Endodermal cell (in vitro differentiated cells): ENCODE measurements around the gene C1QTNF8. TPM values are rescaled to one million over a fixed set of nuclear protein-coding genes. Genes with fewer than 3 reads are reported as not detected.

ENCODE experiments used
- DNase-seq: peaks from one replicate; pipeline ENCODE4 v3.0.0-alpha.2; 2017
- H3K27ac ChIP-seq: 2 replicates; pipeline ENCODE4 v1.5.1; 2013; ENCODE audit warnings: mild to moderate bottlenecking, low read depth, low read length, moderate library complexity
- H3K27me3 ChIP-seq: 2 replicates; pipeline ENCODE4 v1.6.1; 2013; ENCODE audit warnings: mild to moderate bottlenecking, low read length, moderate library complexity; ENCODE audit not compliant: insufficient read depth, control insufficient read depth, poor library complexity, severe bottlenecking
- H3K36me3 ChIP-seq: 2 replicates; pipeline ENCODE4 v1.7.0; 2013; ENCODE audit warnings: mild to moderate bottlenecking, low read length, moderate library complexity; ENCODE audit not compliant: control insufficient read depth, insufficient read depth
- H3K4me1 ChIP-seq: one replicate; pipeline ENCODE4 v1.7.0; 2013; ENCODE audit warnings: low read length; ENCODE audit not compliant: control insufficient read depth, insufficient read depth
- H3K4me3 ChIP-seq: 2 replicates; pipeline ENCODE4 v1.5.1; 2013; ENCODE audit warnings: mild to moderate bottlenecking, low read length, moderate library complexity
- H3K9ac ChIP-seq: 2 replicates; pipeline ENCODE4 v1.6.1; 2013; ENCODE audit warnings: mild to moderate bottlenecking, low read length, moderate library complexity; ENCODE audit not compliant: poor library complexity, severe bottlenecking; ENCODE audit errors: extremely low read depth
- H3K9me3 ChIP-seq: 2 replicates; pipeline ENCODE4 v1.6.1; 2013; ENCODE audit warnings: mild to moderate bottlenecking, low read length, moderate library complexity; ENCODE audit not compliant: control insufficient read depth
- H3K27ac Mint-ChIP-seq: 2 replicates; pipeline ENCODE4 v1.8.0; 2020; ENCODE audit warnings: mixed read lengths
- H3K27me3 Mint-ChIP-seq: 2 replicates; pipeline ENCODE4 v1.8.0; 2021; ENCODE audit warnings: mild to moderate bottlenecking, mixed read lengths; ENCODE audit not compliant: insufficient read depth
- H3K36me3 Mint-ChIP-seq: 2 replicates; pipeline ENCODE4 v1.8.0; 2020; ENCODE audit warnings: low read depth, mixed read lengths
- H3K4me1 Mint-ChIP-seq: 2 replicates; pipeline ENCODE4 v1.8.0; 2020; ENCODE audit warnings: mixed read lengths
- H3K4me3 Mint-ChIP-seq: 2 replicates; pipeline ENCODE4 v1.8.0; 2020; ENCODE audit warnings: mild to moderate bottlenecking, moderate library complexity, mixed read lengths
- H3K9me3 Mint-ChIP-seq: 2 replicates; pipeline ENCODE4 v1.8.0; 2020; ENCODE audit warnings: mild to moderate bottlenecking, mixed read lengths
- WGBS, 2 experiments: methylation state at CpG; one replicate each; pipeline versions ENCODE4 v1.1.5 to v1.1.7; 2013; ENCODE audit warnings: missing lambda C conversion rate in 2 of 2, mixed read lengths in 1 of 2; ENCODE audit not compliant: insufficient coverage in 1 of 2, insufficient read length in 1 of 2; 5-methylcytosine and 5-hydroxymethylcytosine counted together
- total RNA-seq, 2 donors: library from RNA; stranded (reverse); fragmentation: NEBNext Ultra II Directional in 1 of 2; extraction: Animal tissue kit (Norgen Biotek cat#: 25700) in 1 of 2; gene quantifications; 2 replicates in 1 of 2; 3 replicates in 1 of 2; pipeline ENCODE4 v1.2.1, GENCODE V29; 2021
- TF ChIP-seq, protein P1 (sequence below): fragments of 200-600 bp; sonication (generic); conservative IDR thresholded peaks from 2 replicates; pipeline ENCODE4 v1.5.0; 2021; ENCODE audit warnings: antibody characterized with exemption, mild to moderate bottlenecking

The C1QTNF8 gene
- total RNA-seq, 2 donors from 2014 or later: 0.15 to 0.20 TPM

DNA sequence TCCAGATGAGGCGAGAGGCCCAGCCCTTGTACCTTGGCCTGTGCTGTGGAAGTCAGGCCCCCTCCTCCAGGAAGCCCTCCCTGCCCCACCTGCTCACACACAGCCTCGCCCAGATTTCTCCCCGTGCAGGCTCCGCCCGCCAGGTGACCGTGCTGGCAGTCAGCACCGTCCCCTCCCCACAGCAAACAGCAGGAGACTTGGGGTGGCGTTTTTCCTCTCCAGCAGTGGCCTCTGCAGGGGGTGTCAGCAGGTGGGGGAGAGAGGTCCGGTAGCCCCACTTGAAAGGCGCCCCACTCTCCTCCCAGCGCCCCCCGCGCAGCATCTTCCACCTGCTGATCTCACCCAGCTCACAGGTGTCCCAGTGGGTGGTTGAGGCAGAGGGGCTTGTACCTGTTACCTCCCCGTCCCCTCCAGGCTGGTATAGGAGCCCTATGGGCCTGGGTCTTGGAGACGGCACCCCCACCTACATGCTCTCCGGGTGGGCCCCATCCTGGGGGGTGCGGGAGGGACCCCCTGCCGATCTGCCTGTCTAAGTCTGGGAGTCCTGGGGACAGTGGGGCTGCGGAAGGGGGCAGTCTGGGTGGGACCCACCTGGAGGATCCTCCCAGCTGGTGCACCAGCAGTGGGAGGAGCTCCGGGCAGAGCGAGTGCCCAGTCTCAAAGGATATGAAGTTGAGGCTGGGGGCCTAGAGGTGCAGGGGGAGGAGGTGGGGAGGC lies 4.2 kb upstream of the C1QTNF8 start:
- no peak overlapping the region for H3K27ac Mint-ChIP-seq
- H3K36me3 ChIP-seq: no peaks in the 10 kb centered on the region
- no peaks in the 10 kb centered on the region for H3K27me3 ChIP-seq
- no peak for DNase-seq
- TF ChIP-seq, protein P1, sequence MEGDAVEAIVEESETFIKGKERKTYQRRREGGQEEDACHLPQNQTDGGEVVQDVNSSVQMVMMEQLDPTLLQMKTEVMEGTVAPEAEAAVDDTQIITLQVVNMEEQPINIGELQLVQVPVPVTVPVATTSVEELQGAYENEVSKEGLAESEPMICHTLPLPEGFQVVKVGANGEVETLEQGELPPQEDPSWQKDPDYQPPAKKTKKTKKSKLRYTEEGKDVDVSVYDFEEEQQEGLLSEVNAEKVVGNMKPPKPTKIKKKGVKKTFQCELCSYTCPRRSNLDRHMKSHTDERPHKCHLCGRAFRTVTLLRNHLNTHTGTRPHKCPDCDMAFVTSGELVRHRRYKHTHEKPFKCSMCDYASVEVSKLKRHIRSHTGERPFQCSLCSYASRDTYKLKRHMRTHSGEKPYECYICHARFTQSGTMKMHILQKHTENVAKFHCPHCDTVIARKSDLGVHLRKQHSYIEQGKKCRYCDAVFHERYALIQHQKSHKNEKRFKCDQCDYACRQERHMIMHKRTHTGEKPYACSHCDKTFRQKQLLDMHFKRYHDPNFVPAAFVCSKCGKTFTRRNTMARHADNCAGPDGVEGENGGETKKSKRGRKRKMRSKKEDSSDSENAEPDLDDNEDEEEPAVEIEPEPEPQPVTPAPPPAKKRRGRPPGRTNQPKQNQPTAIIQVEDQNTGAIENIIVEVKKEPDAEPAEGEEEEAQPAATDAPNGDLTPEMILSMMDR: no peak
- no peaks in the 10 kb centered on the region for H3K9me3 ChIP-seq
- no peaks in the 10 kb centered on the region for H3K4me1 ChIP-seq
- H3K36me3 Mint-ChIP-seq: no peaks in the 10 kb centered on the region
- no peak overlapping the region for H3K27ac ChIP-seq
- H3K4me1 Mint-ChIP-seq: no peaks in the 10 kb centered on the region
- no peak overlapping the region for H3K4me3 ChIP-seq
- no peaks in the 10 kb centered on the region for H3K27me3 Mint-ChIP-seq
- 90 to 100% methylated on average over 1 to 19 of the region's 21 CpGs for WGBS, 2 experiments
- H3K9ac ChIP-seq: no peak overlapping the region
- H3K4me3 Mint-ChIP-seq: no peak overlapping the region
- no peaks in the 10 kb centered on the region for H3K9me3 Mint-ChIP-seq

- no peaks in the 10 kb centered on the region for H3K27me3 Mint-ChIP-seq
- no peaks in the 10 kb centered on the region for H3K4me1 ChIP-seq
- peak overlapping the region; percentile 35 for H3K27ac Mint-ChIP-seq
- H3K9ac ChIP-seq: no peak overlapping the region
- TF ChIP-seq, protein P1: no peak
- H3K4me1 Mint-ChIP-seq: no peaks in the 10 kb centered on the region
- no peaks in the 10 kb centered on the region for H3K9me3 ChIP-seq
- H3K27me3 ChIP-seq: no peaks in the 10 kb centered on the region
- DNase-seq: no peak
- H3K27ac ChIP-seq: peak overlapping the region; percentile 49
- H3K9me3 Mint-ChIP-seq: no peaks in the 10 kb centered on the region
- WGBS, 2 experiments: 79 to 86% methylated on average over 18 to 35 of the region's 35 CpGs
- H3K36me3 Mint-ChIP-seq: no peaks in the 10 kb centered on the region
- H3K4me3 ChIP-seq: no peak overlapping the region
- no peaks in the 10 kb centered on the region for H3K36me3 ChIP-seq
- no peak overlapping the region for H3K4me3 Mint-ChIP-seq
Measured at GRCh38 chr16:1099189-1100083, 3.4 kb upstream of the C1QTNF8 start.

- DNase-seq: no peak
- no peak overlapping the region for H3K4me3 ChIP-seq
- H3K27me3 Mint-ChIP-seq: peaks cover 1% of the 10 kb centered on the region
- no peaks in the 10 kb centered on the region for H3K36me3 Mint-ChIP-seq
- WGBS, 2 experiments: 82 to 88% methylated on average over 20 to 33 of the region's 34 CpGs
- TF ChIP-seq, protein P1: no peak
- H3K4me3 Mint-ChIP-seq: no peak overlapping the region
- H3K36me3 ChIP-seq: no peaks in the 10 kb centered on the region
- no peaks in the 10 kb centered on the region for H3K4me1 Mint-ChIP-seq
- no peaks in the 10 kb centered on the region for H3K27me3 ChIP-seq
- H3K27ac Mint-ChIP-seq: no peak overlapping the region
- no peak overlapping the region for H3K9ac ChIP-seq
- no peaks in the 10 kb centered on the region for H3K9me3 ChIP-seq
- peaks cover 1% of the 10 kb centered on the region for H3K9me3 Mint-ChIP-seq
- no peaks in the 10 kb centered on the region for H3K4me1 ChIP-seq
- H3K27ac ChIP-seq: peak overlapping the region; percentile 38
Measured at GRCh38 chr16:1098266-1098991, 2.4 kb upstream of the C1QTNF8 start.
